Body of pancreas (tissue), 4 donors: ENCODE measurements around the gene COL6A1. TPM values are rescaled to one million over a fixed set of nuclear protein-coding genes. Genes with fewer than 3 reads are reported as not detected.

ENCODE experiments used
- ATAC-seq: fragments of 150-250 bp; one replicate; pipeline ENCODE4 v1.9.1; 2016
- DNase-seq, 4 donors: peaks; one replicate each; pipeline ENCODE4 v3.0.0-alpha.2; 2019
- H3K27ac ChIP-seq, 4 donors: fragments of 200-600 bp; sonication (generic); 1 replicate in 3 of 4; 2 replicates in 1 of 4; pipeline versions ENCODE4 v1.5.1 to v1.6.1; 2016 to 2019; ENCODE audit warnings: mild to moderate bottlenecking in 1 of 4, mixed read lengths in 1 of 4, moderate library complexity in 1 of 4
- H3K27me3 ChIP-seq, 2 donors: fragments of 200-600 bp; sonication (generic); one replicate each; pipeline ENCODE4 v1.6.0; 2016; ENCODE audit warnings: mild to moderate bottlenecking in 1 of 2
- H3K36me3 ChIP-seq, 2 donors: fragments of 200-600 bp; sonication (generic); replicated peaks in 1 of 2; 2 replicates each; pipeline ENCODE4 v1.5.1; 2016; ENCODE audit warnings: low read depth in 2 of 2; ENCODE audit not compliant: insufficient read depth in 1 of 2
- H3K4me1 ChIP-seq: fragments of 200-600 bp; sonication (generic); one replicate; pipeline ENCODE4 v1.6.0; 2016
- H3K4me3 ChIP-seq, 2 donors: fragments of 200-600 bp; sonication (generic); 1 replicate in 1 of 2; 2 replicates in 1 of 2; pipeline ENCODE4 v1.5.1; 2016 to 2019
- H3K9me3 ChIP-seq, 3 donors: fragments of 200-600 bp; sonication (generic); 1 replicate in 2 of 3; 2 replicates in 1 of 3; pipeline ENCODE4 v1.5.1; 2016
- POLR2A ChIP-seq, 3 donors: fragments of 450-650 bp; IDR thresholded peaks; one replicate each; pipeline ENCODE4 v1.6.1; 2016; ENCODE audit warnings: antibody characterized with exemption in 3 of 3, mild to moderate bottlenecking in 2 of 3
- WGBS, 2 donors: methylation state at CpG; one replicate each; pipeline ENCODE4 v1.1.5; 2017; 5-methylcytosine and 5-hydroxymethylcytosine counted together
- intact Hi-C: fragments of 100-400 bp; cut with DNase I; formaldehyde crosslinking; loops from one replicate; pipeline ENCODE4 v1.15.1; 2023
- total RNA-seq, 2 donors: library from RNA; depleted of rRNA; stranded (reverse); fragments of >200 nt; gene quantifications; one replicate each; pipeline ENCODE4 v1.1.0, GENCODE V29; 2016
- TF ChIP-seq, protein P1 (sequence below), 7 experiments: fragments of 450-650 bp in 4 of 7; fragments of 200-600 bp in 3 of 7; sonication (generic) in 3 of 7; IDR thresholded peaks; one replicate each; pipeline ENCODE4 v1.5.1; 2016 to 2019; ENCODE audit warnings: antibody characterized with exemption in 7 of 7

The COL6A1 gene
- total RNA-seq, 2 donors from 2014 or later: 112 to 314 TPM

DNA sequence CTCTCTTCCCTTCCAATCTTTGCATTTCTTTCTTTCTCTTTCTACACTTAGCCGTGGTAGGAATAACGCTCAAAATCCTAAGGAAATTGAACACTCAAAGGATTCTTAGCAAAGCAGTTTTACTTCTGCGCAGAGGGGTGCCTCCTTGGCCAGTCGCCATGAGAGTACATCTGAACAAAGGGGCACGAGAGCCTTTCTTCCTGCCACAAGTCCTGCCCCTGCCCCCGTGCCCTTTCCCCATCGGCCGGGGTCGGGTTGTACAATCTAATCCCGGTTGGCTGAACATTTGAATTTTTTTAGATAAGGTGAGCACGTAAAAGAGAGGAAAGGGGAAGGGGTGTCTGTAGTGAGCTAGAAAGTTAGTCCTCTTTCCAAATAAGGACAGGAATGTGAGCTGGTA lies 28.6 kb upstream of the COL6A1 start:
- Histone ChIP-seq H3K27ac (no peak overlapping the region), H3K27me3 (peaks cover 0 to 5% of the 10 kb centered on the region in 2 donors), H3K4me1 (peaks cover 8% of the 10 kb centered on the region), H3K9me3 (no peaks in the 10 kb centered on the region), H3K4me3 (no peak overlapping the region), H3K36me3 (no peaks in the 10 kb centered on the region)
- ATAC-seq (no peak), DNase-seq (no peak)
- WGBS, 2 donors: 42 to 62% methylated on average over 11 of the region's 11 CpGs
- TF ChIP-seq, protein P1, sequence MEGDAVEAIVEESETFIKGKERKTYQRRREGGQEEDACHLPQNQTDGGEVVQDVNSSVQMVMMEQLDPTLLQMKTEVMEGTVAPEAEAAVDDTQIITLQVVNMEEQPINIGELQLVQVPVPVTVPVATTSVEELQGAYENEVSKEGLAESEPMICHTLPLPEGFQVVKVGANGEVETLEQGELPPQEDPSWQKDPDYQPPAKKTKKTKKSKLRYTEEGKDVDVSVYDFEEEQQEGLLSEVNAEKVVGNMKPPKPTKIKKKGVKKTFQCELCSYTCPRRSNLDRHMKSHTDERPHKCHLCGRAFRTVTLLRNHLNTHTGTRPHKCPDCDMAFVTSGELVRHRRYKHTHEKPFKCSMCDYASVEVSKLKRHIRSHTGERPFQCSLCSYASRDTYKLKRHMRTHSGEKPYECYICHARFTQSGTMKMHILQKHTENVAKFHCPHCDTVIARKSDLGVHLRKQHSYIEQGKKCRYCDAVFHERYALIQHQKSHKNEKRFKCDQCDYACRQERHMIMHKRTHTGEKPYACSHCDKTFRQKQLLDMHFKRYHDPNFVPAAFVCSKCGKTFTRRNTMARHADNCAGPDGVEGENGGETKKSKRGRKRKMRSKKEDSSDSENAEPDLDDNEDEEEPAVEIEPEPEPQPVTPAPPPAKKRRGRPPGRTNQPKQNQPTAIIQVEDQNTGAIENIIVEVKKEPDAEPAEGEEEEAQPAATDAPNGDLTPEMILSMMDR (IDR thresholded peaks at IDR 0.05): no peak
- no peak for TF ChIP-seq POLR2A (IDR thresholded peaks at IDR 0.05)
- intact Hi-C loops: no loop called here

DNA sequence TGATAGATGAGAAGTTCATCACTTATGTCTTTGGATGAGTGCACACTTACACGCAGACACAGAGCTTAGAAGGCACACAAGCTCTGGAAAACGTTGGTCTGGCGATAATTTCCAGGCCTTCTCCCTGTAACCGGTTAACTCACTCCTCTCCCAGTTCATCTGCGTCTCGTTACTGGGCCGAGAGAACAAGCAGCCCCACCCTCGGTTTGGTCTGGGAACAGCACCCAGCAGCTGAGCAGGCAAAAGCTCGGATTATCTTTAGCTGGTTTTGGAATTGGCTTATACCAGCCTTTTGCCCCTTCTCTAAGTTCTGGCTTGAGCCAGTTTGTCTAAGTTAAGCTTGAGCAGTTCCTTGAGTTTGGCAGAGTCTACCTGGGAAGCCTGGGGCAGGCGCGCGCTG lies 27.3 kb upstream of the COL6A1 start:
- peaks cover 0 to 5% of the 10 kb centered on the region in 2 donors for H3K27me3 ChIP-seq
- no peak for ATAC-seq
- no peaks in the 10 kb centered on the region for H3K36me3 ChIP-seq
- no peak overlapping the region for H3K4me3 ChIP-seq
- no peak for TF ChIP-seq POLR2A (IDR thresholded peaks at IDR 0.05)
- TF ChIP-seq, protein P1 (IDR thresholded peaks at IDR 0.05): no peak
- no peaks in the 10 kb centered on the region for H3K9me3 ChIP-seq
- no peak for DNase-seq
- peaks cover 8% of the 10 kb centered on the region for H3K4me1 ChIP-seq
- intact Hi-C loops: no loop called here
- 60 to 67% methylated on average over 12 of the region's 12 CpGs for WGBS, 2 donors
- H3K27ac ChIP-seq: no peak overlapping the region

DNA sequence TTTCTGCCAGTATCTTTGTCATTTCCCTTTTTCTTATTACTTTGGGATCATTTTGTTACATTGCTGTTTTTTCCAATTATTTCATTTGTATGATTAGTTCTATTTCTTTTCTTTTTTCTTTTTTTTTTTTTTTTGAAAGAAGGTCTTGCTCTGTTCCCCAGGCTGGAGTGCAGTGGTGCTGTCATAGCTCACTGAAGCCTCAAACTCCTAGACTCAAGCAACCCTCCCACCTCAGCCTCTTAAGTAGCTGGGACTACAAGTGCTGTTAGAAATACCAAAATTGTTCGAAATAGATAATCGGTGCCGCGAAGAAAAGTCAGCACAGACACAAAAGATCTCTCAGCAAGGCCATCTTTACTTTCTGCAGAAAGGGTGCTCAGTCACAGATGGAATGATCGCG lies 26.6 kb upstream of the COL6A1 start:
- ATAC-seq: no peak
- H3K27me3 ChIP-seq: peaks cover 0 to 1% of the 10 kb centered on the region in 2 donors
- no peak overlapping the region for H3K4me3 ChIP-seq
- peaks cover 8% of the 10 kb centered on the region for H3K4me1 ChIP-seq
- TF ChIP-seq, protein P1 (IDR thresholded peaks at IDR 0.05): no peak
- no peak for TF ChIP-seq POLR2A (IDR thresholded peaks at IDR 0.05)
- no peak for DNase-seq
- no peaks in the 10 kb centered on the region for H3K9me3 ChIP-seq
- no peak overlapping the region for H3K27ac ChIP-seq
- intact Hi-C loops: no loop called here
- WGBS, 2 donors: 82 to 85% methylated on average over 6 of the region's 6 CpGs
- no peaks in the 10 kb centered on the region for H3K36me3 ChIP-seq

DNA sequence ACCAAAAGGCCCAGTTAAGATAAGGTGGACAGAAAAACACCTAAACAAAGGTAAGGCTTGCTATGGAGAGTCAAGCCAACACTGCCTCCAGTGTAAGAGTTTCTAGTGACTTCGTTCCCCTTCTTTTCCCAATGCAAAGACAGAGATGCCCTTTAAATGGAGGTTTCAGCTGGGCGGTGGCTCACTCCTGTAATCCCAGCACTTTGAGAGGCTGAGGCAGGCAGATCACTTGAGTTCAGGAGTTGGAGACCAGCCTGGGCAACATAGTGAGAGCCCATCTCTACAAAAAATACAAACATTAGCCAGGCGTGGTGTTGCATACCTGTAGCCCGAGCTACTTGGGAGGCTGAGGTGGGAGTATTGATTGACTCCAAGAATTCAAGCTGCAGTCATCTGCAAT lies 24.0 kb upstream of the COL6A1 start:
- ATAC-seq (no peak), DNase-seq (no peak)
- WGBS, 2 donors: 56 to 63% methylated on average over 4 of the region's 4 CpGs
- TF ChIP-seq, protein P1 (IDR thresholded peaks at IDR 0.05): no peak
- no peak for TF ChIP-seq POLR2A (IDR thresholded peaks at IDR 0.05)
- Histone ChIP-seq H3K27me3 (no peaks in the 10 kb centered on the region), H3K27ac (no peak overlapping the region), H3K4me3 (no peak overlapping the region), H3K4me1 (no peaks in the 10 kb centered on the region), H3K9me3 (no peaks in the 10 kb centered on the region), H3K36me3 (no peaks in the 10 kb centered on the region)
- intact Hi-C loops: no loop called here

DNA sequence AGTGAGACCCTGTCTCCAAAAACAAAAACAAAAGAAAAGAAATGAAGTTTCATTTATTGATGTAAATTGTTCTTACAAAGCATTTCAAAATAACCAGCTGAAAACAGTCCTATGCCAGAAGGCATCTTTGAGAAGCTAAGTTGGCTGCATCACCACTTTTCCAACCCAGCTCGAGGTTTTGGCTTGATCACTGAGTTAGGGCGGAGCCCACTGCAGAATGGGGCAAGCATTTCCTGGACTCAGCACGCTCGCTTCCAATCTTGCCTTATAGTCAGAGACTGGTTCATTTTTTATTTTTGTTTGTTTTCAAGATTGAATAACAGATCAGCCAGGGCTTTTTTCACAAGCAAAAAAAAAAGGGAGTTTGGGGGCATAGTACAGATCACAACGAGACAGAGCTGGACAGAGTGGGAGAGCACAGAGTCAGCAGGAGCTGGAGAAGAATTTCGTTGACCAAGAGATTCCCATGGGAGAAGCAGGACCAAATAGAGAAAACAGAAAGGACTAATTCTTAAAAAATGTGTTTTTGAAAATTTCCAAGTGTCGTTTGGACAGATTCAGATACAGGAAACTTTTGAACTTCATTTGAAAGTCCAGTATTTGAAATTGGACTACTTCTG lies 23.5 kb upstream of the COL6A1 start:
- no peaks in the 10 kb centered on the region for H3K9me3 ChIP-seq
- no peak overlapping the region for H3K27ac ChIP-seq
- no peak for TF ChIP-seq POLR2A (IDR thresholded peaks at IDR 0.05)
- TF ChIP-seq, protein P1 (IDR thresholded peaks at IDR 0.05): no peak
- no peaks in the 10 kb centered on the region for H3K36me3 ChIP-seq
- no peaks in the 10 kb centered on the region for H3K27me3 ChIP-seq
- no peaks in the 10 kb centered on the region for H3K4me1 ChIP-seq
- H3K4me3 ChIP-seq: no peak overlapping the region
- intact Hi-C loops: no loop called here
- no peak for ATAC-seq
- no peak for DNase-seq
- 49 to 52% methylated on average over 7 of the region's 7 CpGs for WGBS, 2 donors
